GM18511 (cell line): Measurements from ENCODE around the gene SUGCT.

Source experiments
- ATAC-seq: cut with Tn5 transposase; IDR thresholded peaks from one replicate; pipeline ENCODE4 v1.9.1; 2021; ENCODE audit warnings: mild to moderate bottlenecking, moderate library complexity; ENCODE audit not compliant: unreplicated experiment

SUGCT gene

GRCh38 chr7:40884241-40884640 is 749.4 kb downstream of the SUGCT start:
- ATAC-seq = no peak

GRCh38 chr7:40885503-40885902 is 750.7 kb downstream of the SUGCT start:
- ATAC-seq = no peak

- ATAC-seq = no peak
These were observed 752.3 kb downstream of the SUGCT start for GRCh38 chr7:40887099-40887498.

- no peak for ATAC-seq
These were observed 753.7 kb downstream of the SUGCT start for GRCh38 chr7:40888499-40888898.

GRCh38 chr7:40889099-40889498 is 754.3 kb downstream of the SUGCT start:
- no peak for ATAC-seq

DNA sequence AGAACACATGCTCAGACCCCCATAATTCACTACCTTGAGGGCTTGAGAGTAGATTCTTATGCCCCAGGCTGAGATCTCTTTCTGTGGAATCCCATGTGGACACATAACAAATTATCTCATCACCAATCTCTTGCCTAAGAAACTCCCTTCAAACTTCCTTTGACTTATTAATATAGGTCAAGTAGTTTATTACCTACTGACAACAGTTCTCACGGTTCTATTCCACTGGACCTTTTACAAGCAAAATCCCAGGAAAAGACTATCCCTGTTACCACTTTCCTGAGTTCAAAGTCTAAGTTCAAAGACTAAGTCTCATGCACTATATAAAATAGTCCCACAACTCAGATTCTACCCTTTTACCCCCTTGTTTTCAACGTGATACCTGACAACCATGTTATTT is 754.7 kb downstream of the SUGCT start:
- no peak for ATAC-seq

- ATAC-seq = no peak
These were observed 755.4 kb downstream of the SUGCT start for GRCh38 chr7:40890088-40890692.

DNA sequence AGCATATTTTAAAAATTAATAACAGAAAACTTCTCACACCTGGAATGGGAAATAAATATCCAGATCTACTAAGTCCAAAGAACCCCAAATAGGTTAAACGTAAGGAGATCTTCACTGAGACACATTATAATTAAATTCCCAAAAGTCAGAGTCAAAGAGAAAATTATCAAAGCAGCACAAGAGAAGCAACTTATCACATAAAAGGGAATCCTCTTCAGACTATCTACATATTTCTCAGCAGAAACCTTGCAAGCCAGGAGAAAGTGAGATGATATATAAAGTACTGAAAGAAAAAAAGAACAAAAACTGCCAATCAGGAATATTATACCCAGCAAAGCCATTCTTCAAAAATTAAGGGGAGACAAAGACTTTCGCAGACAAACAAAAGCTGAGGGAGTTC is 756.4 kb downstream of the SUGCT start:
- no peak for ATAC-seq

DNA sequence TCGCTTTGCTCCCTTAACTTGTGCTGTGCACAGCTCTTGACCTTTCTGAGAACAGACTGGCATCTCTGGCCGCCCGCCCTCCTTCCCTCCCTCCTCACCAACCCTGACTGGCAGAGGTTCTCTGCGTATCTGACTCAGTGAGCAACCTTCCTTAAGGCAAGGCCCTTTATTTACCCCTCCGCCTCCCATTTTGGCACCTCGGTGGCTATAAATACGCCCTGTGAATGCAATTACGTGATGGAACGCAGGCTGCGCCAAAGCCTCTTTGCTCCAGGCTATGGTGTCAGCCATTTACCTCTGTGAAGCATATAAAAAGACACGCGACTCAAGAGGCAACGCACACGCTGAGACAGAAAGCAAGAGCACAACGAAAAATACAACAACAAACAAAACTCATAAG is 764.3 kb downstream of the SUGCT start:
- no peak for ATAC-seq

DNA sequence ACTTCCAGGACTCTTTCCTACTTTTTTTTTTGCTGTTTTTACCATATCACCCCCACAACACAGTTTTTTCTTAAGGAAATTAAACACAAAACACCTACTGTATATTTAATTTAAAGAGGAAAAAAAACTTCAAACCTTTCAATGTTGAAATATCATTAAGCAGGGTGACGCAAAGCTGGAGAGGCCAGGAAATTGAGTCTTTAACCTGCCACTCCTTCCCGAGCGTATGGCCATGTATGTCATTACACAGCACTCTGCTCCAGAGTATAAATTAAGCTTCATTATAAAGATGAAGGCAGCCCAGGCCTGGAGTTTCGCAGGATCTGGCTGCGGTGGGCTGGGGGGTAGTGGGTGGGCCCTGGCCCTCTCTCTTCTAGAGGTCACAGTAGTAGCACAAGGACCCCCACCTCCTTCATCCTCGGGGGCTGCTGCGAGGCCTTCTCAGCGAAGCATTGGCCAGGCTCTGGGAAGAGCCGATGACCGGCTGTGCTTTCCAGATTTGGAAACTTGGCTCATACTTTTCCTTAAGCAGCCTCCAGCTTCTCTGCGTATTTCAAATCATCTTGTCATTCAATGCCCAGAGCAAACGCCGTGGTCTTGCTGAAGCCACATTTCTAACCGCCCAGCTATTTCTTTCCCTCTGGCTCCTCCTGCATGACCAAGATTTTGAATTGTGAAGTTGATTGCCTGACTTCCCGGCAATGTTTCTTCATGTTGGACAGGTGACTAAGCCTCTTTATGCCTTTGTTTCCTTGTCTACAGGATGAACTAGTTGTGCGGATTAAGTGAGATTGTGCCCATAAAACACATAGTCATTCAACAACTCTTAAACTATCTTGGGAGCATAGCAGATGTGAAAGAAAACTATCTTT is 765.1 kb downstream of the SUGCT start:
- ATAC-seq = no peak

GRCh38 chr7:40903872-40904271 is 769.1 kb downstream of the SUGCT start:
- no peak for ATAC-seq

- ATAC-seq = no peak
These were observed 772.5 kb downstream of the SUGCT start for GRCh38 chr7:40907286-40907685.

DNA sequence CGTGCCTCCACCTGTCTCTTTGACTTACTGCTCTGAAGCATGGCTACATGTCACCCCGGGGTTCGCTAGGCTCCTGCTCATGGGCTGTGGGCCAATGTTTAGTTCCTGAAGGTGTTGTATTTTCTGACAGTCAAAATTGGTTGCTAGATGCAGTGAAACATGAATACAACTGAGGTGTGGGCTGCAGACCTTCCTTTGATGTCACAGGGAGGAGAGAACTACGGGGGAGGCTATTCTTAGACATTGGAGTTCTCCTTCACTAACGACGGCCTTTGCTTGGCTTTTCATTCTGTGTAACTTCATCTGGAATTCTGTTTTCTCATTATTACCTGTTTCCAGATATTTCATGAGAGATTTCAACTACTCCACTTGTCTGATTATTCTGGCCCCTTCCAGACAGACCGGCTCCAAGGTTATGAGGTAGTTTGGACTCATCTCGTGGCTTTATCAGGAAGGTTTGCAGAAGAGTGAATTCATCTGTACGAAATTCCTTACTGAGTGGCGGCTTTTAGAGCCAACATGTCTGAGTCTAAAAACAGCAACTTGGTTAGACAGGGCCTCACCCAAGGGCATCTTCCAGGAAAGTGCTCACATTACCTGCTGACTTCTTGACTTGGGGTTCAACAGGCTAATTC is 774.7 kb downstream of the SUGCT start:
- ATAC-seq = no peak
